HG03439 (cell line): ENCODE measurements around the gene FBRSL1.
"Not testable (repeated sequence)": the region's sequence is repeated elsewhere in the genome, so short reads cannot be mapped to it uniquely, and the experiment has no call there.

Experiments used
- ATAC-seq: cut with Tn5 transposase; IDR thresholded peaks from one replicate; pipeline ENCODE4 v1.9.1; 2021; ENCODE audit warnings: mild to moderate bottlenecking, moderate library complexity; ENCODE audit not compliant: unreplicated experiment

FBRSL1 gene

GRCh38 chr12:132453361-132454192 is 36.4 kb upstream of the FBRSL1 start:
- no peak for ATAC-seq

- ATAC-seq: no peak
Observed at GRCh38 chr12:132454193-132454932, 35.6 kb upstream of the FBRSL1 start.

- ATAC-seq: no peak
Observed at GRCh38 chr12:132454933-132455418, 35.0 kb upstream of the FBRSL1 start.

GRCh38 chr12:132455565-132455964 is 34.4 kb upstream of the FBRSL1 start:
- ATAC-seq: no peak

GRCh38 chr12:132456186-132456943 is 33.6 kb upstream of the FBRSL1 start:
- no peak for ATAC-seq

GRCh38 chr12:132456944-132457495 is 32.9 kb upstream of the FBRSL1 start:
- no peak for ATAC-seq

- ATAC-seq: no peak
Observed at GRCh38 chr12:132458441-132458840, 31.5 kb upstream of the FBRSL1 start.

GRCh38 chr12:132458846-132459641 is 30.9 kb upstream of the FBRSL1 start:
- no peak for ATAC-seq

GRCh38 chr12:132460571-132460970 is 29.4 kb upstream of the FBRSL1 start:
- no peak for ATAC-seq

GRCh38 chr12:132461526-132461925 is 28.4 kb upstream of the FBRSL1 start:
- ATAC-seq: no peak

GRCh38 chr12:132462788-132463187 is 27.2 kb upstream of the FBRSL1 start:
- no peak for ATAC-seq

GRCh38 chr12:132463284-132463924 is 26.5 kb upstream of the FBRSL1 start:
- not testable (repeated sequence) for ATAC-seq

- ATAC-seq: not testable (repeated sequence)
Observed at GRCh38 chr12:132464304-132464703, 25.6 kb upstream of the FBRSL1 start.

- no peak for ATAC-seq
Observed at GRCh38 chr12:132464820-132465219, 25.1 kb upstream of the FBRSL1 start.

GRCh38 chr12:132465269-132466190 is 24.4 kb upstream of the FBRSL1 start:
- no peak for ATAC-seq

GRCh38 chr12:132466241-132467201 is 23.4 kb upstream of the FBRSL1 start:
- ATAC-seq: no peak

- no peak for ATAC-seq
Observed at GRCh38 chr12:132467511-132467910, 22.4 kb upstream of the FBRSL1 start.
